Mucosa of rectum (tissue), 2 donors: Measurements from ENCODE around the gene DST.
A peak's percentile ranks its signal among the peaks of the same experiment; 100 is the strongest.

Source experiments
- H3K27ac ChIP-seq, 2 donors: one replicate each; pipeline ENCODE4 v1.7.0; 2013; ENCODE audit warnings: inconsistent platforms in 2 of 2, low read depth in 2 of 2, low read length in 2 of 2
- H3K27me3 ChIP-seq, 2 donors: one replicate each; pipeline ENCODE4 v1.7.0; 2013; ENCODE audit warnings: low read length in 2 of 2; ENCODE audit not compliant: control insufficient read depth in 2 of 2, insufficient read depth in 2 of 2
- H3K36me3 ChIP-seq, 2 donors: one replicate each; pipeline ENCODE4 v1.7.0; 2013; ENCODE audit warnings: low read length in 2 of 2; ENCODE audit not compliant: control insufficient read depth in 2 of 2, insufficient read depth in 2 of 2
- H3K4me1 ChIP-seq, 2 donors: one replicate each; pipeline ENCODE4 v1.7.0; 2013; ENCODE audit warnings: low read length in 2 of 2, mild to moderate bottlenecking in 1 of 2; ENCODE audit not compliant: control insufficient read depth in 2 of 2, insufficient read depth in 2 of 2
- H3K4me3 ChIP-seq, 2 donors: one replicate each; pipeline ENCODE4 v1.7.0; 2013; ENCODE audit warnings: low read length in 2 of 2
- H3K9ac ChIP-seq, 2 donors: one replicate each; pipeline ENCODE4 v1.7.0; 2013; ENCODE audit warnings: low read length in 2 of 2, low read depth in 1 of 2, mild to moderate bottlenecking in 1 of 2
- H3K9me3 ChIP-seq, 2 donors: one replicate each; pipeline ENCODE4 v1.7.0; 2013; ENCODE audit warnings: low read length in 2 of 2; ENCODE audit not compliant: control insufficient read depth in 2 of 2
- donor health status: healthy.
- donor health status: Normal muscosa, but diverticular disease.

DST gene

GRCh38 chr6:56556751-56557540, 85.7 kb downstream of the DST start:
- no peak overlapping the region for H3K27ac ChIP-seq
- H3K36me3 ChIP-seq: peaks cover 3 to 11% of the 10 kb centered on the region in 2 donors
- no peaks in the 10 kb centered on the region for H3K4me1 ChIP-seq
- H3K9me3 ChIP-seq: no peaks in the 10 kb centered on the region
- no peak overlapping the region for H3K4me3 ChIP-seq
- H3K9ac ChIP-seq: no peak overlapping the region
- H3K27me3 ChIP-seq: no peaks in the 10 kb centered on the region

- H3K36me3 ChIP-seq: peaks cover 3 to 11% of the 10 kb centered on the region in 2 donors
- H3K4me1 ChIP-seq: no peaks in the 10 kb centered on the region
- H3K9me3 ChIP-seq: no peaks in the 10 kb centered on the region
- H3K9ac ChIP-seq: no peak overlapping the region
- no peak overlapping the region for H3K27ac ChIP-seq
- H3K27me3 ChIP-seq: no peaks in the 10 kb centered on the region
- no peak overlapping the region for H3K4me3 ChIP-seq
Measured at GRCh38 chr6:56555438-56555872, 87.2 kb downstream of the DST start.

- Histone ChIP-seq H3K27me3 (no peaks in the 10 kb centered on the region), H3K4me1 (no peaks in the 10 kb centered on the region), H3K36me3 (peaks cover 3 to 11% of the 10 kb centered on the region in 2 donors), H3K9me3 (no peaks in the 10 kb centered on the region), H3K27ac (no peak overlapping the region), H3K9ac (no peak overlapping the region), H3K4me3 (no peak overlapping the region)
Measured at GRCh38 chr6:56552187-56553130, 90.2 kb downstream of the DST start.

GRCh38 chr6:56551409-56552120, 91.1 kb downstream of the DST start:
- Histone ChIP-seq H3K9ac (no peak overlapping the region), H3K9me3 (no peaks in the 10 kb centered on the region), H3K4me3 (no peak overlapping the region), H3K27me3 (no peaks in the 10 kb centered on the region), H3K27ac (no peak overlapping the region), H3K36me3 (peaks cover 3 to 11% of the 10 kb centered on the region in 2 donors), H3K4me1 (no peaks in the 10 kb centered on the region)

GRCh38 chr6:56550301-56550700, 92.4 kb downstream of the DST start:
- Histone ChIP-seq H3K9ac (no peak overlapping the region), H3K27me3 (no peaks in the 10 kb centered on the region), H3K36me3 (peaks cover 3 to 9% of the 10 kb centered on the region in 2 donors), H3K4me1 (no peaks in the 10 kb centered on the region), H3K4me3 (no peak overlapping the region), H3K9me3 (no peaks in the 10 kb centered on the region), H3K27ac (peak overlapping the region in 1 of 2 donors; percentile 7)

GRCh38 chr6:56549014-56549413, 93.7 kb downstream of the DST start:
- Histone ChIP-seq H3K9me3 (no peaks in the 10 kb centered on the region), H3K4me1 (no peaks in the 10 kb centered on the region), H3K27me3 (no peaks in the 10 kb centered on the region), H3K36me3 (peaks cover 3 to 4% of the 10 kb centered on the region in 2 donors), H3K9ac (no peak overlapping the region), H3K4me3 (no peak overlapping the region), H3K27ac (no peak overlapping the region)

- H3K27ac ChIP-seq: no peak overlapping the region
- no peaks in the 10 kb centered on the region for H3K27me3 ChIP-seq
- no peaks in the 10 kb centered on the region for H3K9me3 ChIP-seq
- H3K36me3 ChIP-seq: peaks cover 3% of the 10 kb centered on the region in 2 donors
- H3K4me3 ChIP-seq: no peak overlapping the region
- peaks cover 0 to 3% of the 10 kb centered on the region in 2 donors for H3K4me1 ChIP-seq
- H3K9ac ChIP-seq: no peak overlapping the region
Measured at GRCh38 chr6:56547687-56548086, 95.0 kb downstream of the DST start.

GRCh38 chr6:56542364-56543331, 100.0 kb downstream of the DST start:
- peak overlapping the region; percentile 91 to 92 for H3K27ac ChIP-seq

GRCh38 chr6:56541741-56542360, 100.8 kb downstream of the DST start:
- H3K27ac ChIP-seq: peak overlapping the region; percentile 91 to 92
- no peaks in the 10 kb centered on the region for H3K9me3 ChIP-seq
- no peaks in the 10 kb centered on the region for H3K27me3 ChIP-seq
- peak overlapping the region; percentile 78 to 88 for H3K4me3 ChIP-seq
- H3K4me1 ChIP-seq: peaks cover 4 to 23% of the 10 kb centered on the region in 2 donors
- no peaks in the 10 kb centered on the region for H3K36me3 ChIP-seq
- peak overlapping the region; percentile 77 to 83 for H3K9ac ChIP-seq

More at GRCh38 chr6:56542364-56543331, 100.0 kb downstream of the DST start:
- peaks cover 4 to 23% of the 10 kb centered on the region in 2 donors for H3K4me1 ChIP-seq
- H3K9ac ChIP-seq: peak overlapping the region; percentile 77 to 83
- H3K9me3 ChIP-seq: no peaks in the 10 kb centered on the region
- no peaks in the 10 kb centered on the region for H3K27me3 ChIP-seq
- H3K36me3 ChIP-seq: no peaks in the 10 kb centered on the region
- H3K4me3 ChIP-seq: peak overlapping the region; percentile 78 to 88
